Smooth muscle cell (in vitro differentiated cells): ENCODE results near the gene NPY5R. TPM values are rescaled to one million over a fixed set of nuclear protein-coding genes. Genes with fewer than 3 reads are reported as not detected.
A peak's percentile ranks its signal among the peaks of the same experiment; 100 is the strongest.

Source experiments
- DNase-seq: peaks from one replicate; lab custom pipeline; 2025; ENCODE audit not compliant: unreplicated experiment; lab: John Stamatoyannopoulos, UW
- H2AFZ ChIP-seq: fragments of 200-600 bp; sonication (generic); 2 replicates; pipeline ENCODE4 v1.6.0; 2016; ENCODE audit warnings: antibody characterized with exemption, low read depth, mild to moderate bottlenecking
- H3F3A ChIP-seq: fragments of 200-600 bp; sonication (generic); 2 replicates; pipeline ENCODE4 v1.6.0; 2017; ENCODE audit warnings: antibody characterized with exemption, low read depth
- H3K27ac ChIP-seq: fragments of 200-600 bp; sonication (generic); 2 replicates; pipeline ENCODE4 v1.5.1; 2016; ENCODE audit warnings: low read depth, mild to moderate bottlenecking
- H3K27me3 ChIP-seq: fragments of 200-600 bp; sonication (generic); 2 replicates; pipeline ENCODE4 v1.6.1; 2016; ENCODE audit warnings: low read depth, mild to moderate bottlenecking
- H3K36me3 ChIP-seq: fragments of 200-600 bp; sonication (generic); 2 replicates; pipeline ENCODE4 v1.5.1; 2016; ENCODE audit warnings: low read depth
- H3K4me1 ChIP-seq: fragments of 200-600 bp; sonication (generic); 2 replicates; pipeline ENCODE4 v1.5.1; 2016; ENCODE audit warnings: low read depth
- H3K4me2 ChIP-seq: fragments of 200-600 bp; sonication (generic); 2 replicates; pipeline ENCODE4 v1.6.0; 2016; ENCODE audit warnings: mild to moderate bottlenecking
- H3K4me3 ChIP-seq: fragments of 200-600 bp; sonication (generic); 2 replicates; pipeline ENCODE4 v1.5.1; 2016; ENCODE audit warnings: mild to moderate bottlenecking
- H3K79me2 ChIP-seq: fragments of 200-600 bp; sonication (generic); 2 replicates; pipeline ENCODE4 v1.6.0; 2016; ENCODE audit warnings: low read depth, mild to moderate bottlenecking
- H3K9ac ChIP-seq: fragments of 200-600 bp; sonication (generic); 2 replicates; pipeline ENCODE4 v1.6.0; 2016; ENCODE audit warnings: low read depth
- H3K9me3 ChIP-seq: fragments of 200-600 bp; sonication (generic); replicated peaks from 2 replicates; pipeline ENCODE4 v1.5.1; 2016; ENCODE audit warnings: low read depth
- H4K20me1 ChIP-seq: fragments of 200-600 bp; sonication (generic); 2 replicates; pipeline ENCODE4 v1.6.0; 2016; ENCODE audit warnings: low read depth
- WGBS: methylation state at CpG from one replicate; pipeline ENCODE4 v1.1.7; 2016; ENCODE audit warnings: low lambda C conversion rate; 5-methylcytosine and 5-hydroxymethylcytosine counted together
- polyA plus RNA-seq: library from polyadenylated mRNA; unstranded; fragments of >200 nt; fragmentation: Nextera tagmentation; extraction: Ambion mirVana; gene quantifications from 2 replicates; pipeline ENCODE4 v1.2.1, GENCODE V29; 2016
- total RNA-seq: library from RNA; depleted of rRNA; stranded (reverse); fragments of >200 nt; gene quantifications from 2 replicates; pipeline ENCODE4 v1.2.3, GENCODE V29; 2014
- TF ChIP-seq, protein P1 (sequence below): fragments of 200-600 bp; sonication (generic); IDR thresholded peaks from 2 replicates; pipeline ENCODE4 v1.5.1; 2017; ENCODE audit warnings: borderline replicate concordance, mild to moderate bottlenecking, antibody characterized with exemption; ENCODE audit not compliant: insufficient read depth, poor library complexity, severe bottlenecking

NPY5R gene
- total and polyA plus RNA-seq, 2 experiments from 2014 or later: 1.4 to 5.5 TPM

DNA sequence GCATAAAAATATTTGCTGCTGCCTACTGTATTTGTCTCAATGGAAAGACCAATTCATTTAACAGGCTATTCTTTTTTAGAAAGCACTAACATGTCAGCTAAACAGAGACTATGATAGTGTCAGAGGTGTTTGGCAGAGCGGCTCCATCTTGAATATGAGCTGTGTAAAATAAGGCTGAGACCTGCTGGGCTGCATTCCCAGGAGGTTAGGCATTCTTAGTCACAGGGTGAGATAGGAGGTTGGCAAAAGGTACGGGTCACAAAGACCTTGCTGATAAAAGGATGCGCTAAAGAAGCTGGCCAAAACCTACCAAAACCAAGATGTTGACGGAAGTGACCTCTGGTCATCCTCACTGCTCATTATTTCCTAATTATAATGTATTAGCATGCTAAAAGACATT, 41.8 kb downstream of the NPY5R start:
- Histone ChIP-seq H3K4me2 (no peak overlapping the region), H3K9me3 (no peaks in the 10 kb centered on the region)
- WGBS: 70% methylated on average over 4 of the region's 4 CpGs

DNA sequence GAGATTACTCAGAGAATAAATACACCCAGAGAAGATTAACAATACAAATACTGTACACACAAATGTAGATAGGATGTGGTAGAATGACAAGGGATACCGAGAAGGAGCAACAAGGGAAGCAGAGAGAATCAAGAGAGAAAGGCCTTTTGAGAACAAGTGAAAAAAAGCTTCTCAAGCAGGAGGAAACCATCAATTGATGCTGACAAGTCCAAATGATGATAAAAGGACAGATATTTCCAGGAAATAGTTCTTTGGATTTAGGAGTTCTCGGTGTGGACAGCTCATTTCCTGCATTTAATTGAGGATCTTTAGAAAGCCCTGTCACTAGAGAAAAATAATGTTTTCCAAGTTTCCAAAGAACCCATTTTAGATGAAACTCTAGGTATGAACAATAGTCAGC, 48.1 kb downstream of the NPY5R start:
- Histone ChIP-seq H3K9me3 (no peaks in the 10 kb centered on the region), H3K79me2 (no peaks in the 10 kb centered on the region), H3K9ac (no peak overlapping the region), H3K4me1 (no peaks in the 10 kb centered on the region), H3F3A (peaks cover 3% of the 10 kb centered on the region), H3K4me3 (no peak overlapping the region), H3K27me3 (no peaks in the 10 kb centered on the region), H3K27ac (peak overlapping the region; percentile 21), H4K20me1 (no peaks in the 10 kb centered on the region), H3K4me2 (peak overlapping the region; percentile 42), H2AFZ (peak overlapping the region; percentile 22), H3K36me3 (no peaks in the 10 kb centered on the region)
- DNase-seq: no peak
- WGBS: 24% methylated on average over 2 of the region's 2 CpGs
- TF ChIP-seq, protein P1, sequence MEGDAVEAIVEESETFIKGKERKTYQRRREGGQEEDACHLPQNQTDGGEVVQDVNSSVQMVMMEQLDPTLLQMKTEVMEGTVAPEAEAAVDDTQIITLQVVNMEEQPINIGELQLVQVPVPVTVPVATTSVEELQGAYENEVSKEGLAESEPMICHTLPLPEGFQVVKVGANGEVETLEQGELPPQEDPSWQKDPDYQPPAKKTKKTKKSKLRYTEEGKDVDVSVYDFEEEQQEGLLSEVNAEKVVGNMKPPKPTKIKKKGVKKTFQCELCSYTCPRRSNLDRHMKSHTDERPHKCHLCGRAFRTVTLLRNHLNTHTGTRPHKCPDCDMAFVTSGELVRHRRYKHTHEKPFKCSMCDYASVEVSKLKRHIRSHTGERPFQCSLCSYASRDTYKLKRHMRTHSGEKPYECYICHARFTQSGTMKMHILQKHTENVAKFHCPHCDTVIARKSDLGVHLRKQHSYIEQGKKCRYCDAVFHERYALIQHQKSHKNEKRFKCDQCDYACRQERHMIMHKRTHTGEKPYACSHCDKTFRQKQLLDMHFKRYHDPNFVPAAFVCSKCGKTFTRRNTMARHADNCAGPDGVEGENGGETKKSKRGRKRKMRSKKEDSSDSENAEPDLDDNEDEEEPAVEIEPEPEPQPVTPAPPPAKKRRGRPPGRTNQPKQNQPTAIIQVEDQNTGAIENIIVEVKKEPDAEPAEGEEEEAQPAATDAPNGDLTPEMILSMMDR: no peak

More for the DNA sequence above, 41.8 kb downstream of the NPY5R start:
- Histone ChIP-seq H3K9ac (no peak overlapping the region), H4K20me1 (no peaks in the 10 kb centered on the region), H3K4me1 (no peaks in the 10 kb centered on the region), H3K27ac (peak overlapping the region; percentile 26), H3K36me3 (no peaks in the 10 kb centered on the region), H3F3A (no peaks in the 10 kb centered on the region), H3K27me3 (no peaks in the 10 kb centered on the region), H3K79me2 (no peaks in the 10 kb centered on the region), H3K4me3 (no peak overlapping the region), H2AFZ (no peak overlapping the region)
- no peak for DNase-seq
- TF ChIP-seq, protein P1: no peak

DNA sequence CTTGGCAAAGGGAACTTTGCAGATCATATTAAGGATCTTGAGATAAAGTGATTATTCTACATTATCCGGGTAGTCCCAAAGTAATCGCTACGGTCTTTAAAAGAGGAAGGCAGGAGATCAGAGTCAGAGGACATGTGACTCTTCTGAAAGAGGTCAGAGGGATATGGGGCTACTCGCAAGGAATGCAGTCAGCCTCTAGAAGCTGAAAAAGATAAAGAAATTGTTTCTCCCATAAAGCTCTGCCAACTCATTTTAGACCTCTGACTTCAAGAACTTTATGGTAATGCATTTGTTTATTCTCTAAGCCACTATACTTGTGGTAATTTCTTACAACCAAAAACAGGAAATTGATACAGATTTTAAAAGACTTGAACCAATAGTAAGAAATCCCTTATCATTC, 48.6 kb downstream of the NPY5R start:
- Histone ChIP-seq H3K4me1 (no peaks in the 10 kb centered on the region), H3K9me3 (no peaks in the 10 kb centered on the region), H3K4me2 (peak overlapping the region; percentile 47), H2AFZ (peak overlapping the region; percentile 22), H3K27ac (peak overlapping the region; percentile 21), H3K36me3 (no peaks in the 10 kb centered on the region), H4K20me1 (no peaks in the 10 kb centered on the region), H3K4me3 (no peak overlapping the region), H3K27me3 (no peaks in the 10 kb centered on the region), H3K79me2 (no peaks in the 10 kb centered on the region), H3F3A (peaks cover 3% of the 10 kb centered on the region), H3K9ac (no peak overlapping the region)
- 38% methylated on average over 4 of the region's 4 CpGs for WGBS
- no peak for DNase-seq
- TF ChIP-seq, protein P1: no peak

DNA sequence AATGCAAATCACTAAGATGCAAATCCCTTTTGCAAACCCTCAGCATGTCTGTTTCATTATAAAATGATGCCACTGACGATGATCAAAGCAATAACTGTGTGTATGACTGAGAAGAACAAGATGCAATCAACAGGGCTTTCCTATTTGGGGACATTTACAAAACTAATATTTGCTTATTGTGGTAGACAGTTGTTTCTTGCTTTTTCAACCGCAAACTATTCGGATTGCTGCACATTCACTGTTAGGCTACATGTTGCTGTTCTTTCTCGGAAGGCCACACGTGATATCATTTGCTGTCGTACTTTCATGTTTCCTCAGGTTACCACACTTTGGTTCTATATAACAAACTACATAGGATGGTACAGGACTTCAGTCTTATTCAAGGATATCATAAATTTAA, 49.8 kb downstream of the NPY5R start:
- Histone ChIP-seq H3K36me3 (no peaks in the 10 kb centered on the region), H3K79me2 (no peaks in the 10 kb centered on the region), H3F3A (peaks cover 3% of the 10 kb centered on the region), H3K4me3 (no peak overlapping the region), H4K20me1 (no peaks in the 10 kb centered on the region), H3K9ac (no peak overlapping the region), H3K27me3 (no peaks in the 10 kb centered on the region), H3K4me2 (no peak overlapping the region), H3K27ac (no peak overlapping the region), H3K9me3 (no peaks in the 10 kb centered on the region), H2AFZ (no peak overlapping the region), H3K4me1 (no peaks in the 10 kb centered on the region)
- 81% methylated on average over 6 of the region's 6 CpGs for WGBS
- DNase-seq: no peak
- TF ChIP-seq, protein P1: no peak
